Stimulated activated CD8-positive, alpha-beta memory T cell treated with anti-CD3 and anti-CD28 coated beads, Interleukin-12 subunit alpha, Interleukin-12 subunit beta, amount 100 ng/mL, for 1 hour (primary cell): ENCODE measurements around the gene ASPG.

Experiments
- DNase-seq: peaks from one replicate; pipeline ENCODE4 v3.0.0-alpha.2; 2020; ENCODE audit warnings: low read depth

ASPG gene

GRCh38 chr14:104075530-104076151 lies 9.9 kb upstream of the ASPG start:
- DNase-seq: no peak

- DNase-seq: no peak
Observed at GRCh38 chr14:104076743-104077142, 8.8 kb upstream of the ASPG start.

- DNase-seq: peak; percentile 69
Observed at GRCh38 chr14:104078031-104078455, 7.5 kb upstream of the ASPG start.

- no peak for DNase-seq
Observed at GRCh38 chr14:104080376-104081260, 4.9 kb upstream of the ASPG start.

- DNase-seq: no peak
Observed at GRCh38 chr14:104081261-104081835, 4.2 kb upstream of the ASPG start.

- DNase-seq: no peak
Observed at GRCh38 chr14:104081951-104082464, 3.5 kb upstream of the ASPG start.

GRCh38 chr14:104082807-104083206 lies 2.7 kb upstream of the ASPG start:
- no peak for DNase-seq

- DNase-seq: no peak
Observed at GRCh38 chr14:104084251-104085002, 1.1 kb upstream of the ASPG start.

- DNase-seq: no peak
Observed at GRCh38 chr14:104085889-104086201, 345 bp downstream of the ASPG start.

- no peak for DNase-seq
Observed at GRCh38 chr14:104086210-104086660, 735 bp downstream of the ASPG start.

GRCh38 chr14:104086661-104087461 lies 1.4 kb downstream of the ASPG start:
- DNase-seq: no peak

GRCh38 chr14:104087505-104087904 lies 2.0 kb downstream of the ASPG start:
- no peak for DNase-seq

- DNase-seq: no peak
Observed at GRCh38 chr14:104087981-104088850, 2.7 kb downstream of the ASPG start.

GRCh38 chr14:104090071-104090748 lies 4.7 kb downstream of the ASPG start:
- no peak for DNase-seq

- DNase-seq: no peak
Observed at GRCh38 chr14:104091061-104091926, 5.8 kb downstream of the ASPG start.

- no peak for DNase-seq
Observed at GRCh38 chr14:104091927-104092771, 6.6 kb downstream of the ASPG start.

GRCh38 chr14:104092931-104093365 lies 7.4 kb downstream of the ASPG start:
- DNase-seq: no peak
